ENCODE results near the gene PIK3R2. TPM values are rescaled to one million over a fixed set of nuclear protein-coding genes. Genes with fewer than 3 reads are reported as not detected.

The PIK3R2 gene
- total and polyA plus RNA-seq, 2 of the 4 experiments (the other 2 are of a cell fraction): 12.2 to 25.1 TPM

DNA sequence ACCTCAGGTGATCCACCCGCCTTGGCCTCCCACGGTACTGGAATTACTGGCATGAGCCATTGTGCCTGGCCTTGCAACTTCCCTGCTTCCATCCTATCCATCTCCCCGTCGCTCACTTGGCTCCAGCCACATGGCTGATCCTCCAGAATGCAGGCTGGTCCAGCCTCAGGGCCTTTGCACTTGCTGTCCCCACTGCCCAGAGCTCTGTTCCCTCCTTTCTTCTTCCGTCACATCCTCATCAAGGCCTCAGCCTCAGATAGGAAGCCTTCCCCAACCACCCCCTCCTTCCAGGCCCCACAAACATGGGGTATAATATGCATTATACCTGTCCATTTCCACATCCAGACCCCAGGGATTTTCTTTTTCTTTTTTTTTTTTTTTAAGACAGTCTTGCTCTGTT, 39.1 kb upstream of the PIK3R2 start:
- ATAC-seq (ENCODE audit: low read depth) (no peak), DNase-seq (no peak)
- Histone ChIP-seq H3K9ac (ENCODE audit: low read depth, low read length) (no peak overlapping the region), H3K56ac (ENCODE audit: extremely low read depth, insufficient read depth, low read length) (no peak overlapping the region), H2BK120ac (ENCODE audit: low read depth, low read length) (no peak overlapping the region), H3K79me1 (ENCODE audit: low read depth in 1 of 2, low read length in 2 of 2) (peaks cover 6 to 7% of the 10 kb centered on the region in 2 experiments; a peak in 3 of 4 replicates), H3K9me1 (ENCODE audit: insufficient read depth, low read length) (peaks cover 3% of the 10 kb centered on the region; the same call in 1 of the 2 replicates), H3K4me1 (ENCODE audit: control insufficient read depth, insufficient read depth, low read length) (peaks cover 19% of the 10 kb centered on the region), H3K4ac (ENCODE audit: low read depth, low read length) (no peak overlapping the region), H4K20me1 (ENCODE audit: insufficient read depth, low read length) (peaks cover 4% of the 10 kb centered on the region), H3K4me2 (ENCODE audit: low read depth, low read length) (no peak overlapping the region), H3K23ac (ENCODE audit: low read depth, low read length) (no peak overlapping the region), H3K27me3 (ENCODE audit: control insufficient read depth, insufficient read depth, low read length) (no peaks in the 10 kb centered on the region), H2BK20ac (ENCODE audit: low read depth, low read length) (no peak overlapping the region), H4K8ac (ENCODE audit: low read depth in 2 of 2, low read length in 2 of 2) (no peak overlapping the region), H3K14ac (replicated peaks; ENCODE audit: low read depth, low read length) (no peak overlapping the region), H3K4me3 (ENCODE audit: insufficient read depth, low read depth, low read length) (no peak overlapping the region), H3K27ac (ENCODE audit: insufficient read depth, low read length) (no peak overlapping the region), H3K18ac (ENCODE audit: low read depth, low read length) (no peak overlapping the region), H4K5ac (ENCODE audit: low read depth, low read length) (no peak overlapping the region), H2AK9ac (replicated peaks; ENCODE audit: low read depth, low read length, poor library complexity) (no peak overlapping the region), H4K91ac (ENCODE audit: insufficient read depth, low read depth, low read length) (no peak overlapping the region), H3K9me3 (ENCODE audit: control insufficient read depth, insufficient read depth, low read length) (no peaks in the 10 kb centered on the region), H2BK5ac (ENCODE audit: low read depth, low read length, poor library complexity, severe bottlenecking) (no peak overlapping the region), H3K36me3 (ENCODE audit: control insufficient read depth, insufficient read depth, low read length) (0 out of 2 replicates have a peak, but pooled peaks cover 3% of the 10 kb centered on the region), H2AFZ (replicated peaks; ENCODE audit: low read length, poor library complexity) (no peak overlapping the region), H2AK5ac (ENCODE audit: low read depth, low read length) (no peak overlapping the region), H2BK15ac (ENCODE audit: low read depth, low read length) (no peak overlapping the region)
- CTCF ChIA-PET: interaction anchor here (1.3 kb wide), 1 partner anchor 9 kb away, joined by 4 read pairs; no protein-coding TSS in a partner anchor
- TF ChIP-seq RFX5 (IDR thresholded peaks at IDR 0.05; ENCODE audit: low read depth, low read length) (no peak), BHLHE40 (IDR thresholded peaks at IDR 0.05; ENCODE audit: low read depth, low read length) (no peak), NFE2L2 (IDR thresholded peaks at IDR 0.05; ENCODE audit: low read depth, low read length) (no peak), POLR2A (IDR thresholded peaks at IDR 0.05; ENCODE audit: low read depth, low read length) (no peak), RCOR1 (IDR thresholded peaks at IDR 0.05; ENCODE audit: insufficient replicate concordance, low read length) (no peak), CHD1 (IDR thresholded peaks at IDR 0.05; ENCODE audit: low read depth, low read length) (no peak), RAD21 (IDR thresholded peaks at IDR 0.05; ENCODE audit: low read length) (no peak), SMC3 (IDR thresholded peaks at IDR 0.05; ENCODE audit: low read depth, low read length) (no peak), MAZ (IDR thresholded peaks at IDR 0.05; ENCODE audit: borderline replicate concordance, low read depth, low read length) (no peak), MAFK (IDR thresholded peaks at IDR 0.05; ENCODE audit: low read depth, low read length) (no peak), ELK1 (IDR thresholded peaks at IDR 0.05; ENCODE audit: borderline replicate concordance, low read depth, low read length) (no peak), CEBPB (IDR thresholded peaks at IDR 0.05; ENCODE audit: low read depth, low read length) (no peak), FOS (IDR thresholded peaks at IDR 0.05; ENCODE audit: low read depth, low read length) (no peak), MXI1 (IDR thresholded peaks at IDR 0.05; ENCODE audit: borderline replicate concordance, low read depth, low read length) (no peak), CTCF (conservative IDR thresholded peaks at IDR 0.05; ENCODE audit: low read depth, low read length) (no peak)
- TF ChIP-seq, protein P1, sequence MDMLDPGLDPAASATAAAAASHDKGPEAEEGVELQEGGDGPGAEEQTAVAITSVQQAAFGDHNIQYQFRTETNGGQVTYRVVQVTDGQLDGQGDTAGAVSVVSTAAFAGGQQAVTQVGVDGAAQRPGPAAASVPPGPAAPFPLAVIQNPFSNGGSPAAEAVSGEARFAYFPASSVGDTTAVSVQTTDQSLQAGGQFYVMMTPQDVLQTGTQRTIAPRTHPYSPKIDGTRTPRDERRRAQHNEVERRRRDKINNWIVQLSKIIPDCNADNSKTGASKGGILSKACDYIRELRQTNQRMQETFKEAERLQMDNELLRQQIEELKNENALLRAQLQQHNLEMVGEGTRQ (IDR thresholded peaks at IDR 0.05; ENCODE audit: low read depth, low read length): no peak
- dilution Hi-C loops (cut with HindIII; ENCODE audit: low sequenced_read_pairs, unreplicated experiment): no loop called here
- in situ Hi-C loops (cut with MboI; ENCODE audit: low sequenced_read_pairs): loop anchor here (5.0 to 10.0 kb wide), 2 partner anchors 138 to 301 kb away; partner anchors contain the start of gene SSBP4
- BruUV-seq (replicated peaks): no TSS peak
- WGBS, 2 experiments (ENCODE audit: extremely low coverage in 2 of 2, insufficient read length in 1 of 2): 97% methylated on average over 5 of the region's 5 CpGs; no CpG with 5 or more reads in 1 of the 2 experiments
- intact Hi-C loops (cut with micrococcal nuclease): loop anchor here (1.0 to 5.0 kb wide), 3 partner anchors 38 to 137 kb away; partner anchors contain the start of gene PIK3R2
- POLR2A ChIA-PET (ENCODE audit: unreplicated experiment): no interaction called here
